H9 (cell line): ENCODE data around the gene MSL3B.

Source experiments
- DNase-seq: peaks from one replicate; pipeline ENCODE4 v3.0.0-alpha.2; 2017
- H2AFZ ChIP-seq: one replicate; pipeline ENCODE4 v1.6.1; 2013; ENCODE audit warnings: mild to moderate bottlenecking, low read length, control low read depth, moderate library complexity
- H2AK5ac ChIP-seq: 2 replicates; pipeline ENCODE4 v1.6.1; 2013; ENCODE audit warnings: low read length, control low read depth, mixed read lengths; ENCODE audit not compliant: insufficient read length
- H2BK120ac ChIP-seq: one replicate; pipeline ENCODE4 v1.6.1; 2013; ENCODE audit warnings: low read depth, mild to moderate bottlenecking, low read length, control low read depth, inconsistent platforms; ENCODE audit not compliant: poor library complexity, severe bottlenecking
- H2BK12ac ChIP-seq: 2 replicates; pipeline ENCODE4 v1.6.1; 2013; ENCODE audit warnings: low read length, control low read depth, mixed read lengths, low read depth; ENCODE audit not compliant: insufficient read length
- H2BK15ac ChIP-seq: 2 replicates; pipeline ENCODE4 v1.6.1; 2013; ENCODE audit warnings: low read depth, low read length, control low read depth
- H2BK20ac ChIP-seq: one replicate; pipeline ENCODE4 v1.6.1; 2013; ENCODE audit warnings: low read depth, mild to moderate bottlenecking, low read length, control low read depth, inconsistent platforms; ENCODE audit not compliant: poor library complexity, severe bottlenecking
- H2BK5ac ChIP-seq: 2 replicates; pipeline ENCODE4 v1.6.1; 2013; ENCODE audit warnings: low read length, control low read depth, mixed read lengths; ENCODE audit not compliant: insufficient read length
- H3K14ac ChIP-seq: 2 replicates; pipeline ENCODE4 v1.6.1; 2013; ENCODE audit warnings: low read length, control low read depth; ENCODE audit not compliant: insufficient read depth
- H3K18ac ChIP-seq: 2 replicates; pipeline ENCODE4 v1.6.1; 2013; ENCODE audit warnings: low read depth, mild to moderate bottlenecking, mixed read lengths, low read length, control low read depth; ENCODE audit not compliant: insufficient read length
- H3K23ac ChIP-seq: 2 replicates; pipeline ENCODE4 v1.6.1; 2013; ENCODE audit warnings: low read length, control low read depth, mixed read lengths, low read depth; ENCODE audit not compliant: insufficient read length
- H3K23me2 ChIP-seq: 2 replicates; pipeline ENCODE4 v1.6.1; 2013; ENCODE audit warnings: low read depth, mild to moderate bottlenecking, mixed read lengths, low read length, control low read depth; ENCODE audit not compliant: insufficient read length, poor library complexity, severe bottlenecking
- H3K27ac ChIP-seq: 2 replicates; pipeline ENCODE4 v1.5.1; 2013; ENCODE audit warnings: low read length, control low read depth, mixed read lengths, low read depth; ENCODE audit not compliant: insufficient read length
- H3K27me3 ChIP-seq: 2 replicates; pipeline ENCODE4 v1.6.1; 2013; ENCODE audit warnings: low read length, control low read depth, inconsistent platforms; ENCODE audit not compliant: insufficient read depth
- H3K4ac ChIP-seq: 2 replicates; pipeline ENCODE4 v1.6.1; 2013; ENCODE audit warnings: low read depth, mild to moderate bottlenecking, control low read depth, inconsistent platforms, low read length, moderate library complexity
- H3K4me1 ChIP-seq: 2 replicates; pipeline ENCODE4 v1.6.1; 2013; ENCODE audit warnings: low read length, control low read depth, inconsistent platforms; ENCODE audit not compliant: insufficient read depth
- H3K4me2 ChIP-seq: 2 replicates; pipeline ENCODE4 v1.6.1; 2013; ENCODE audit warnings: low read length, control low read depth, mixed read lengths; ENCODE audit not compliant: insufficient read length, insufficient read depth
- H3K56ac ChIP-seq: 2 replicates; pipeline ENCODE4 v1.6.1; 2013; ENCODE audit warnings: low read depth, mild to moderate bottlenecking, mixed read lengths, low read length, control low read depth; ENCODE audit not compliant: insufficient read length
- H3K79me1 ChIP-seq: 2 replicates; pipeline ENCODE4 v1.6.1; 2013; ENCODE audit warnings: low read depth, mild to moderate bottlenecking, moderate library complexity, low read length, control low read depth, inconsistent platforms; ENCODE audit not compliant: insufficient read depth, poor library complexity, severe bottlenecking
- H3K79me2 ChIP-seq: 2 replicates; pipeline ENCODE4 v1.6.1; 2013; ENCODE audit warnings: low read length, control low read depth, inconsistent platforms; ENCODE audit not compliant: insufficient read depth
- H3K9ac ChIP-seq: 2 replicates; pipeline ENCODE4 v1.6.1; 2013; ENCODE audit warnings: low read length, control low read depth, mixed read lengths; ENCODE audit not compliant: insufficient read length; ENCODE audit errors: extremely low read depth
- H3K9me3 ChIP-seq: one replicate; pipeline ENCODE4 v1.6.1; 2013; ENCODE audit warnings: low read depth, low read length, inconsistent platforms; ENCODE audit not compliant: control insufficient read depth
- H3T11ph ChIP-seq: one replicate; pipeline ENCODE4 v1.6.1; 2013; ENCODE audit warnings: mild to moderate bottlenecking, low read length, control low read depth, inconsistent platforms
- H4K20me1 ChIP-seq: one replicate; pipeline ENCODE4 v1.6.1; 2013; ENCODE audit not compliant: control insufficient read depth, insufficient read length, insufficient read depth
- H4K5ac ChIP-seq: 2 replicates; pipeline ENCODE4 v1.6.1; 2013; ENCODE audit warnings: low read depth, mild to moderate bottlenecking, mixed read lengths, low read length, control low read depth; ENCODE audit not compliant: insufficient read length
- H4K8ac ChIP-seq: replicated peaks from 2 replicates; pipeline ENCODE4 v1.6.1; 2013; ENCODE audit warnings: low read length, control low read depth, mixed read lengths, low read depth; ENCODE audit not compliant: insufficient read length
- H4K91ac ChIP-seq: 2 replicates; pipeline ENCODE4 v1.6.1; 2013; ENCODE audit warnings: low read depth, mild to moderate bottlenecking, moderate library complexity, mixed read lengths, low read length, control low read depth; ENCODE audit not compliant: insufficient read length
- H3K27ac Mint-ChIP-seq, 3 experiments: 2 replicates in 2 of 3; 3 replicates in 1 of 3; pipeline ENCODE4 v1.8.0; 2020 to 2021; ENCODE audit warnings: mixed read lengths in 3 of 3, mild to moderate bottlenecking in 1 of 3, moderate library complexity in 1 of 3
- H3K27me3 Mint-ChIP-seq: 2 replicates; pipeline ENCODE4 v1.8.0; 2021; ENCODE audit warnings: low read depth, mild to moderate bottlenecking, moderate library complexity, mixed read lengths
- H3K36me3 Mint-ChIP-seq, 3 experiments: 2 replicates in 2 of 3; 3 replicates in 1 of 3; pipeline ENCODE4 v1.8.0; 2020 to 2021; ENCODE audit warnings: low read depth in 3 of 3, mixed read lengths in 3 of 3; ENCODE audit not compliant: insufficient read depth in 1 of 3
- H3K4me1 Mint-ChIP-seq, 2 experiments: 2 replicates each; pipeline ENCODE4 v1.8.0; 2020; ENCODE audit warnings: mixed read lengths in 2 of 2
- H3K4me3 Mint-ChIP-seq, 2 experiments: 2 replicates in 1 of 2; 3 replicates in 1 of 2; pipeline ENCODE4 v1.8.0; 2020 to 2021; ENCODE audit warnings: mild to moderate bottlenecking in 2 of 2, mixed read lengths in 2 of 2, moderate library complexity in 1 of 2
- H3K9me3 Mint-ChIP-seq, 2 experiments: 2 replicates in 1 of 2; 3 replicates in 1 of 2; pipeline ENCODE4 v1.8.0; 2020; ENCODE audit warnings: mild to moderate bottlenecking in 2 of 2, mixed read lengths in 2 of 2, moderate library complexity in 1 of 2
- CTCF ChIP-seq: fragments of 200-600 bp; sonication (generic); conservative IDR thresholded peaks from 3 replicates; pipeline ENCODE4 v1.8.0; 2021; ENCODE audit warnings: antibody characterized with exemption, mild to moderate bottlenecking
- WGBS: extraction: QIAGEN DNeasy Blood & Tissue Kit; methylation state at CpG from one replicate; pipeline ENCODE4 v1.1.7; 2013; ENCODE audit warnings: missing lambda C conversion rate, low lambda C conversion rate, mixed read lengths; ENCODE audit not compliant: insufficient read length; ENCODE audit errors: extremely low coverage; 5-methylcytosine and 5-hydroxymethylcytosine counted together

Gene MSL3B

GRCh38 chr2:233912691-233913423, 44.7 kb upstream of the MSL3B start:
- Mint-ChIP-seq H3K36me3 (no peaks in the 10 kb centered on the region), H3K4me3 (no peak overlapping the region), H3K27ac (no peak overlapping the region), H3K27me3 (peaks cover 38% of the 10 kb centered on the region), H3K9me3 (no peaks in the 10 kb centered on the region; a peak in 2 of 5 replicates), H3K4me1 (peaks cover 7 to 15% of the 10 kb centered on the region in 2 experiments)
- H3K23ac ChIP-seq, result no peak overlapping the region
- H3K9ac ChIP-seq, result no peak overlapping the region
- H2BK20ac ChIP-seq, result no peak overlapping the region
- H2AK5ac ChIP-seq, result no peak overlapping the region
- H2BK15ac ChIP-seq, result no peak overlapping the region
- H3K9me3 ChIP-seq, result no peaks in the 10 kb centered on the region
- DNase-seq, result peak; percentile 81
- TF ChIP-seq CTCF, result no peak
- H3K4me1 ChIP-seq, result no peaks in the 10 kb centered on the region
- no peak overlapping the region for H2BK12ac ChIP-seq
- no peak overlapping the region for H2BK120ac ChIP-seq
- H3K79me2 ChIP-seq, result no peaks in the 10 kb centered on the region
- no peaks in the 10 kb centered on the region for H4K20me1 ChIP-seq
- H3K14ac ChIP-seq, result no peak overlapping the region
- H2BK5ac ChIP-seq, result no peak overlapping the region
- H4K5ac ChIP-seq, result no peak overlapping the region
- no peak overlapping the region for H2AFZ ChIP-seq
- H3K27ac ChIP-seq, result no peak overlapping the region
- WGBS, result no CpG with 5 or more reads among the region's 9 CpGs
- H3K4me2 ChIP-seq, result no peak overlapping the region
- no peak overlapping the region for H4K8ac ChIP-seq
- no peaks in the 10 kb centered on the region for H3K79me1 ChIP-seq
- H3K56ac ChIP-seq, result no peak overlapping the region
- no peak overlapping the region for H3K18ac ChIP-seq
- H3K23me2 ChIP-seq, result no peaks in the 10 kb centered on the region
- H3T11ph ChIP-seq, result no peak overlapping the region
- no peaks in the 10 kb centered on the region for H3K27me3 ChIP-seq
- H3K4ac ChIP-seq, result no peak overlapping the region
- no peak overlapping the region for H4K91ac ChIP-seq
